Measurements from ENCODE around the gene SEC23A.

GRCh38 chr14:39122330-39123138, 19.5 kb upstream of the SEC23A start:
- TF ChIP-seq CTCF (conservative IDR thresholded peaks at IDR 0.05; ENCODE audit: low read length): no peak
- TF ChIP-seq EZH2phosphoT487 (IDR thresholded peaks at IDR 0.05; ENCODE audit: borderline replicate concordance): no peak
